Neural progenitor cell (in vitro differentiated cells): ENCODE data around the gene TBXT. TPM values are rescaled to one million over a fixed set of nuclear protein-coding genes. Genes with fewer than 3 reads are reported as not detected.
"Not testable (repeated sequence)": the region's sequence is repeated elsewhere in the genome, so short reads cannot be mapped to it uniquely, and the experiment has no call there.

Source experiments
- DNase-seq: peaks from one replicate; pipeline ENCODE4 v3.0.0-alpha.2; 2016; ENCODE audit warnings: low spot score
- H2AFZ ChIP-seq: fragments of 200-600 bp; sonication (generic); replicated peaks from 2 replicates; pipeline ENCODE4 v1.6.1; 2016; ENCODE audit warnings: antibody characterized with exemption
- H3F3A ChIP-seq: fragments of 200-600 bp; sonication (generic); 2 replicates; pipeline ENCODE4 v1.6.1; 2016; ENCODE audit warnings: antibody characterized with exemption, low read depth
- H3K27ac ChIP-seq: fragments of 200-600 bp; sonication (generic); 2 replicates; pipeline ENCODE4 v1.5.1; 2016; ENCODE audit warnings: mild to moderate bottlenecking
- H3K27me3 ChIP-seq: fragments of 200-600 bp; sonication (generic); 2 replicates; pipeline ENCODE4 v1.6.1; 2016; ENCODE audit warnings: mild to moderate bottlenecking, moderate library complexity
- H3K36me3 ChIP-seq: fragments of 200-600 bp; sonication (generic); 2 replicates; pipeline ENCODE4 v1.5.1; 2016
- H3K4me1 ChIP-seq: fragments of 200-600 bp; sonication (generic); 2 replicates; pipeline ENCODE4 v1.6.1; 2016; ENCODE audit warnings: mixed run types
- H3K4me2 ChIP-seq: fragments of 200-600 bp; sonication (generic); 2 replicates; pipeline ENCODE4 v1.6.1; 2016
- H3K4me3 ChIP-seq: fragments of 200-600 bp; sonication (generic); 2 replicates; pipeline ENCODE4 v1.5.1; 2016
- H3K79me2 ChIP-seq: fragments of 200-600 bp; sonication (generic); 2 replicates; pipeline ENCODE4 v1.6.1; 2016; ENCODE audit warnings: low read depth
- H3K9ac ChIP-seq: fragments of 200-600 bp; sonication (generic); 2 replicates; pipeline ENCODE4 v1.6.1; 2016
- H3K9me3 ChIP-seq: fragments of 200-600 bp; sonication (generic); 2 replicates; pipeline ENCODE4 v1.5.1; 2016; ENCODE audit warnings: low read depth
- H4K20me1 ChIP-seq: fragments of 200-600 bp; sonication (generic); 2 replicates; pipeline ENCODE4 v1.6.1; 2016; ENCODE audit warnings: low read depth
- H3K27ac Mint-ChIP-seq: 3 replicates; pipeline ENCODE4 v1.8.0; 2021; ENCODE audit warnings: mixed read lengths
- H3K27me3 Mint-ChIP-seq: 2 replicates; pipeline ENCODE4 v1.8.0; 2022; ENCODE audit warnings: low read depth, mild to moderate bottlenecking, inconsistent platforms, moderate library complexity, mixed read lengths; ENCODE audit not compliant: insufficient read depth
- H3K36me3 Mint-ChIP-seq: 3 replicates; pipeline ENCODE4 v1.8.0; 2021; ENCODE audit warnings: mixed read lengths
- H3K4me1 Mint-ChIP-seq: 3 replicates; pipeline ENCODE4 v1.8.0; 2021; ENCODE audit warnings: mixed read lengths
- H3K4me3 Mint-ChIP-seq: 3 replicates; pipeline ENCODE4 v1.8.0; 2021; ENCODE audit warnings: mild to moderate bottlenecking, moderate library complexity, mixed read lengths
- H3K9me3 Mint-ChIP-seq: 3 replicates; pipeline ENCODE4 v1.8.0; 2020; ENCODE audit warnings: mixed read lengths
- EZH2 ChIP-seq: fragments of 200-600 bp; sonication (generic); IDR thresholded peaks from 2 replicates; pipeline ENCODE4 v1.6.1; 2017; ENCODE audit warnings: antibody characterized with exemption, mild to moderate bottlenecking, moderate library complexity
- EZH2phosphoT487 ChIP-seq: fragments of 200-600 bp; sonication (generic); IDR thresholded peaks from 2 replicates; pipeline ENCODE4 v1.6.1; 2017; ENCODE audit warnings: antibody characterized with exemption
- total RNA-seq: library from RNA; depleted of rRNA; stranded (reverse); fragments of >200 nt; gene quantifications from 2 replicates; pipeline ENCODE4 v1.2.3, GENCODE V29; 2015; ENCODE audit warnings: low replicate concordance
- TF ChIP-seq, protein P1 (sequence below): fragments of 200-600 bp; sonication (generic); IDR thresholded peaks from 2 replicates; pipeline ENCODE4 v1.5.1; 2017; ENCODE audit warnings: antibody characterized with exemption, mild to moderate bottlenecking

The TBXT gene
- total RNA-seq, 1 donor from 2014 or later = not detected

DNA sequence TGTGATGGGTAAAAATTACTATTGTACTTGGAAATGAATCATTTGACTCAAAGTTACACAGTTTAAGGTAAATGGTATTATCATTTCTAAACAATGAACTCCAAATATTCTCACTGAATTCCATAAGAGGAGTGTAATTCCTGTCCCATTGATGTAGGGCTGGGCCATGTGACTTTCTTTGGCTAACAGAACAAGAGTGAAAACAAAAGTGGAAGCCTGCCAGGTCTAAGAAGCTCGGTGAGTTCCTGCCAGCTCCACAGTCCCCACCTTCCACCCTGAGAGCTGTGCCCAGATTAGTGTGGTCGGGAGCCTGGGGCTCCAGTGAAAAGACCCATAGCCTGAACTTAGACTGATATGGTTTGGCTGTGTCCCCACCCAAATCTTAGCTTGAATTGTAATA is 24.6 kb downstream of the TBXT start:
- no peak overlapping the region for H3K4me3 Mint-ChIP-seq
- Histone ChIP-seq H4K20me1 (no peaks in the 10 kb centered on the region), H3K4me3 (no peak overlapping the region), H3K4me1 (no peaks in the 10 kb centered on the region), H3F3A (no peaks in the 10 kb centered on the region), H3K79me2 (no peaks in the 10 kb centered on the region), H3K27me3 (no peaks in the 10 kb centered on the region), H3K27ac (no peak overlapping the region), H3K9ac (no peak overlapping the region), H3K9me3 (no peaks in the 10 kb centered on the region), H2AFZ (no peak overlapping the region), H3K36me3 (no peaks in the 10 kb centered on the region), H3K4me2 (no peak overlapping the region)
- no peaks in the 10 kb centered on the region for H3K36me3 Mint-ChIP-seq
- peaks cover 2% of the 10 kb centered on the region for H3K27me3 Mint-ChIP-seq
- no peak for DNase-seq
- TF ChIP-seq EZH2 = no peak
- TF ChIP-seq, protein P1, sequence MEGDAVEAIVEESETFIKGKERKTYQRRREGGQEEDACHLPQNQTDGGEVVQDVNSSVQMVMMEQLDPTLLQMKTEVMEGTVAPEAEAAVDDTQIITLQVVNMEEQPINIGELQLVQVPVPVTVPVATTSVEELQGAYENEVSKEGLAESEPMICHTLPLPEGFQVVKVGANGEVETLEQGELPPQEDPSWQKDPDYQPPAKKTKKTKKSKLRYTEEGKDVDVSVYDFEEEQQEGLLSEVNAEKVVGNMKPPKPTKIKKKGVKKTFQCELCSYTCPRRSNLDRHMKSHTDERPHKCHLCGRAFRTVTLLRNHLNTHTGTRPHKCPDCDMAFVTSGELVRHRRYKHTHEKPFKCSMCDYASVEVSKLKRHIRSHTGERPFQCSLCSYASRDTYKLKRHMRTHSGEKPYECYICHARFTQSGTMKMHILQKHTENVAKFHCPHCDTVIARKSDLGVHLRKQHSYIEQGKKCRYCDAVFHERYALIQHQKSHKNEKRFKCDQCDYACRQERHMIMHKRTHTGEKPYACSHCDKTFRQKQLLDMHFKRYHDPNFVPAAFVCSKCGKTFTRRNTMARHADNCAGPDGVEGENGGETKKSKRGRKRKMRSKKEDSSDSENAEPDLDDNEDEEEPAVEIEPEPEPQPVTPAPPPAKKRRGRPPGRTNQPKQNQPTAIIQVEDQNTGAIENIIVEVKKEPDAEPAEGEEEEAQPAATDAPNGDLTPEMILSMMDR = no peak
- no peak for TF ChIP-seq EZH2phosphoT487
- H3K9me3 Mint-ChIP-seq = no peaks in the 10 kb centered on the region
- no peak overlapping the region for H3K27ac Mint-ChIP-seq
- H3K4me1 Mint-ChIP-seq = no peaks in the 10 kb centered on the region

DNA sequence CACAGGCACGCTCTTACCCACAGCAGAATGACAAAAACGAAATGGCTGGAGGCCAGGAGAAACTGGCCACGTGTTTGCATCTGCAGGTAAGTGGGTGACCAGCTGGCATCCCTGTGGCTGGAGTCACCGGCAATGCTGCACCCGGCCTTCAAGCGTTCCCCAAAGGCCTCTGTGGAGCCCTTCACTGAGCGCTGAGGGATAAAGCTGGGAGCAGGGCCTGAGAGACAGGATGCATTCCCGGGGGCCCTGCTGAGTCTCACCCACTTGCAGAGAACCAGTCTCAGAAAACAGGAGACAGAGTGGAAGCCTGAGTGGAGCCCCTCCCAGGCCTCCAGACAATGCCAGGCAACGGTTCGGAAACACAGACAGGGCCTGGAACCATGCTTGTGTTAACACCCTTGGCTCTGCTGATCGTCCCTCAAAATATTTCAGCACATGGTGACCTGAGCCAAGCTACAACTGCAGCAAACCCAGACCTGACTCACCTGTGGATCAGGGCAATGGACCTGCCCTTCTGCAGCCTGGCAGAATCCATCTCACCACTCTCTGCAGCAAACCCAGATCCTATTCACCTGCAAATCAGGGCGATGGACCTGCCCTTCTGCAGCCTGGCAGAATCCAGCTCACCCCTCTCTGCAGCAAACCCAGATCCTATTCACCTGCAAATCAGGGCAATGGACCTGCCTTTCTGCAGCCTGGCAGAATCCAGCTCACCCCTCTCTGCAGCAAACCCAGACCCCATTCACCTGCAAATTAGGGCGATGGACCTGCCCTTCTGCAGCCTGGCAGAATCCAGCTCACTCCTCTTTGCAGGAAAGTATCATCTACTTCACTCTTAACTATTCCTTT is 39.8 kb downstream of the TBXT start:
- Histone ChIP-seq H3K79me2 (no peaks in the 10 kb centered on the region), H3K9me3 (no peaks in the 10 kb centered on the region), H3K4me1 (no peaks in the 10 kb centered on the region), H3K27ac (no peak overlapping the region), H3K4me2 (no peak overlapping the region), H3K4me3 (no peak overlapping the region), H3F3A (no peaks in the 10 kb centered on the region), H2AFZ (no peak overlapping the region), H3K9ac (no peak overlapping the region), H4K20me1 (no peaks in the 10 kb centered on the region), H3K27me3 (no peaks in the 10 kb centered on the region), H3K36me3 (no peaks in the 10 kb centered on the region)
- Mint-ChIP-seq H3K4me3 (no peak overlapping the region), H3K27me3 (peaks cover 12% of the 10 kb centered on the region), H3K4me1 (no peaks in the 10 kb centered on the region), H3K27ac (no peak overlapping the region), H3K36me3 (no peaks in the 10 kb centered on the region), H3K9me3 (no peaks in the 10 kb centered on the region)
- TF ChIP-seq, protein P1 = no peak
- TF ChIP-seq EZH2phosphoT487 = no peak
- no peak for TF ChIP-seq EZH2
- DNase-seq = no peak

DNA sequence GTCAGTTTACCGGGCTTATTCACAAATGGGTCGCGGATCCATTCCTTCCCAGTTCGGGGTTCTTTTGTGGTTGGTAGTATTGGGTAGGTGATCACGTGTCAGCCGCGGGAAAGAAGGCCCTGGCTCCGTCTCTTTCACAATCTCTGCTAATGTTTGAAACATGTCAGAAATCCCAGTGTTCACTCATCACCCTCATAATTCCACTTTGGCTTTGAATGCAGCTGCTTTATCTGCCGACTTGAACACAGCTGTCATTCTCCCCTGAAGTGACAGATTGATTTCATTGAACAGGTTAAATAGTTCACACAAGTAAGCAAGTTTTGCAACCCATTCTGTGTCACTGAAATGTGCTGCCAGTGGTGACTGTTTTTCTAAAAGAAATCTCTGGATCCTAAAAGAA is 44.5 kb downstream of the TBXT start:
- not testable (repeated sequence) for H3K4me3 Mint-ChIP-seq, H3K4me1 ChIP-seq, H3K36me3 ChIP-seq, H3K27ac ChIP-seq, H3K4me3 ChIP-seq, H3K27me3 ChIP-seq, H3K4me2 ChIP-seq, H2AFZ ChIP-seq, H3K4me1 Mint-ChIP-seq, H3K9me3 ChIP-seq, H3K9me3 Mint-ChIP-seq, DNase-seq, H3K36me3 Mint-ChIP-seq, H3F3A ChIP-seq, H3K9ac ChIP-seq, H3K27ac Mint-ChIP-seq, H3K79me2 ChIP-seq, H4K20me1 ChIP-seq
- peaks cover 15% of the 10 kb centered on the region for H3K27me3 Mint-ChIP-seq

DNA sequence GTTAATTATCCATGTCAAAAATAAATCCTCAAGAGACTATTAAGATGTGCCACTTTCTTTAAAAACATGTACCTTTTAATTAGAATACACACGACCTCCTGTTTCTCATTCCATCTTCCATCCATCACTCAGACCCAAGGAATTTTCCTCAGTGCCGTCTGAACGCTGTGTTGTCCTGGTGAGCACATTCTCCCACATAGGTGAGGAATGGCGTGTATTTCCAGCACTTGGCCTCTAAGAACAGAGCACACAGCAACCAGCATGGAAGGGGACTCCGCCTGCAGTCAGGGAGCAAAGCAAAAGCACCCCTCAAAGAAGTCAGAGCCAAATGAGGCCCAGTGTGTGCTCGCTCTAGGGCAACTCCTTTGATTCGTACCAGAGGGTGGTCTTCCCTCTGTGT is 45.9 kb downstream of the TBXT start:
- H3K27ac Mint-ChIP-seq = no peak overlapping the region
- Histone ChIP-seq H3K4me2 (no peak overlapping the region), H3K4me1 (no peaks in the 10 kb centered on the region), H3K36me3 (no peaks in the 10 kb centered on the region), H3K27me3 (no peaks in the 10 kb centered on the region), H3K27ac (no peak overlapping the region), H3K9me3 (no peaks in the 10 kb centered on the region), H4K20me1 (no peaks in the 10 kb centered on the region), H3K9ac (no peak overlapping the region), H3K4me3 (no peak overlapping the region), H2AFZ (no peak overlapping the region), H3F3A (no peaks in the 10 kb centered on the region), H3K79me2 (no peaks in the 10 kb centered on the region)
- H3K27me3 Mint-ChIP-seq = peaks cover 7% of the 10 kb centered on the region
- TF ChIP-seq EZH2phosphoT487 = no peak
- no peak for TF ChIP-seq EZH2
- TF ChIP-seq, protein P1 = no peak
- DNase-seq = no peak
- H3K4me3 Mint-ChIP-seq = no peak overlapping the region
- H3K4me1 Mint-ChIP-seq = peaks cover 2% of the 10 kb centered on the region
- H3K36me3 Mint-ChIP-seq = no peaks in the 10 kb centered on the region
- H3K9me3 Mint-ChIP-seq = no peaks in the 10 kb centered on the region
